ENCODE results near the gene ADCY3.
"Not testable (repeated sequence)": the region's sequence is repeated elsewhere in the genome, so short reads cannot be mapped to it uniquely, and the experiment has no call there.

The ADCY3 gene

GRCh38 chr2:24800487-24800886 lies 119.5 kb downstream of the ADCY3 start:
- not testable (repeated sequence) for DNase-seq

- DNase-seq: no peak
These were observed 122.4 kb downstream of the ADCY3 start for GRCh38 chr2:24797644-24798043.

- no peak for DNase-seq
These were observed 126.1 kb downstream of the ADCY3 start for GRCh38 chr2:24793761-24794435.

GRCh38 chr2:24792874-24793760 lies 126.9 kb downstream of the ADCY3 start, which contains the start of the genes CENPO and PTRHD1:
Gene CENPO (plus strand): TSS chr2:24793425. CDS start chr2:24793920, 495 bp downstream.
Gene PTRHD1 (minus strand): TSS chr2:24793391. CDS start chr2:24793377, 14 bp downstream.
- peak; percentile 85 for DNase-seq

- no peak for DNase-seq
These were observed 127.5 kb downstream of the ADCY3 start for GRCh38 chr2:24792542-24792873.

GRCh38 chr2:24791452-24791851 lies 128.6 kb downstream of the ADCY3 start:
- no peak for DNase-seq

GRCh38 chr2:24788816-24789215 lies 131.2 kb downstream of the ADCY3 start:
- DNase-seq: no peak

- DNase-seq: no peak
These were observed 132.5 kb downstream of the ADCY3 start for GRCh38 chr2:24787532-24787931.

- peak; percentile 73 for DNase-seq
These were observed 134.2 kb downstream of the ADCY3 start for GRCh38 chr2:24785671-24786321.

GRCh38 chr2:24783641-24784040 lies 136.4 kb downstream of the ADCY3 start:
- DNase-seq: no peak

GRCh38 chr2:24779116-24779515 lies 140.9 kb downstream of the ADCY3 start:
- no peak for DNase-seq

- no peak for DNase-seq
These were observed 145.7 kb downstream of the ADCY3 start for GRCh38 chr2:24774373-24774772.

GRCh38 chr2:24771764-24772586 lies 148.1 kb downstream of the ADCY3 start:
- DNase-seq: no peak

- DNase-seq: no peak
These were observed 149.0 kb downstream of the ADCY3 start for GRCh38 chr2:24771061-24771460.
